Stimulated activated CD4-positive, alpha-beta T cell treated with anti-CD3 and anti-CD28 coated beads, Interleukin-1b, Interleukin-23, amount 100 ng/mL, for 24 hours (primary cell): ENCODE data around the gene ZFP82.

Experiments used
- DNase-seq, 4 experiments: peaks; one replicate each; pipeline ENCODE4 v3.0.0-alpha.2; 2020; ENCODE audit warnings: low read depth in 4 of 4, low spot score in 1 of 4

The ZFP82 gene

GRCh38 chr19:36373638-36374156 is 44.7 kb downstream of the ZFP82 start:
- DNase-seq, result no peak

GRCh38 chr19:36371886-36372285 is 46.6 kb downstream of the ZFP82 start:
- no peak for DNase-seq

- DNase-seq, result no peak
Measured at GRCh38 chr19:36363845-36364244, 54.6 kb downstream of the ZFP82 start.
